HG03066 (cell line): ENCODE results near the gene SCN7A.
"Not testable (repeated sequence)": the region's sequence is repeated elsewhere in the genome, so short reads cannot be mapped to it uniquely, and the experiment has no call there.

ENCODE experiments used
- ATAC-seq: cut with Tn5 transposase; IDR thresholded peaks from one replicate; pipeline ENCODE4 v1.9.1; 2021; ENCODE audit warnings: low read depth; ENCODE audit not compliant: unreplicated experiment

SCN7A gene

GRCh38 chr2:166455823-166456222 is 38.2 kb downstream of the SCN7A start:
- not testable (repeated sequence) for ATAC-seq

- ATAC-seq, result no peak
Measured at GRCh38 chr2:166454006-166454595, 39.9 kb downstream of the SCN7A start.

- no peak for ATAC-seq
Measured at GRCh38 chr2:166451468-166451867, 42.6 kb downstream of the SCN7A start.

GRCh38 chr2:166449439-166449838 is 44.6 kb downstream of the SCN7A start:
- ATAC-seq, result peak; percentile 60

- no peak for ATAC-seq
Measured at GRCh38 chr2:166448106-166448505, 45.9 kb downstream of the SCN7A start.

GRCh38 chr2:166444306-166444705 is 49.7 kb downstream of the SCN7A start:
- no peak for ATAC-seq

- ATAC-seq, result no peak
Measured at GRCh38 chr2:166440313-166440712, 53.7 kb downstream of the SCN7A start.

- ATAC-seq, result no peak
Measured at GRCh38 chr2:166439078-166439477, 55.0 kb downstream of the SCN7A start.

GRCh38 chr2:166436976-166437375 is 57.1 kb downstream of the SCN7A start:
- no peak for ATAC-seq

GRCh38 chr2:166436189-166436588 is 57.9 kb downstream of the SCN7A start:
- ATAC-seq, result no peak

GRCh38 chr2:166434491-166434890 is 59.6 kb downstream of the SCN7A start:
- ATAC-seq, result no peak

- ATAC-seq, result no peak
Measured at GRCh38 chr2:166433457-166433856, 60.6 kb downstream of the SCN7A start.

GRCh38 chr2:166432331-166432730 is 61.7 kb downstream of the SCN7A start:
- no peak for ATAC-seq

- ATAC-seq, result no peak
Measured at GRCh38 chr2:166424841-166425240, 69.2 kb downstream of the SCN7A start.

GRCh38 chr2:166419616-166419934 is 74.5 kb downstream of the SCN7A start:
- ATAC-seq, result no peak

- no peak for ATAC-seq
Measured at GRCh38 chr2:166418853-166419615, 75.0 kb downstream of the SCN7A start.

GRCh38 chr2:166417669-166418068 is 76.4 kb downstream of the SCN7A start:
- ATAC-seq, result no peak

GRCh38 chr2:166413255-166413654 is 80.8 kb downstream of the SCN7A start:
- no peak for ATAC-seq

- ATAC-seq, result no peak
Measured at GRCh38 chr2:166411473-166412230, 82.4 kb downstream of the SCN7A start.

- no peak for ATAC-seq
Measured at GRCh38 chr2:166410828-166411472, 83.1 kb downstream of the SCN7A start.

- not testable (repeated sequence) for ATAC-seq
Measured at GRCh38 chr2:166407746-166408145, 86.3 kb downstream of the SCN7A start.
